ENCODE measurements around the gene RASSF10.
A peak's percentile ranks its signal among the peaks of the same experiment; 100 is the strongest.

Gene RASSF10

GRCh38 chr11:12995188-12995587 is 13.9 kb upstream of the RASSF10 start:
- peak; percentile 37 for TF ChIP-seq USF1 (IDR thresholded peaks at IDR 0.05)
- TF ChIP-seq NFIC (IDR thresholded peaks at IDR 0.05): no peak
- no peak for TF ChIP-seq TAF1 (IDR thresholded peaks at IDR 0.05; ENCODE audit: low read depth)

- TF ChIP-seq FOXM1 (IDR thresholded peaks at IDR 0.05; ENCODE audit: borderline replicate concordance, low read depth): no peak
- TF ChIP-seq EP300 (IDR thresholded peaks at IDR 0.05; ENCODE audit: borderline replicate concordance): no peak
- no peak for TF ChIP-seq RAD21 (IDR thresholded peaks at IDR 0.05; ENCODE audit: low read depth)
- no peak for TF ChIP-seq REST (IDR thresholded peaks at IDR 0.05; ENCODE audit: low read depth)
- no peak for TF ChIP-seq TAF1 (IDR thresholded peaks at IDR 0.05; ENCODE audit: low read depth)
- no peak for TF ChIP-seq TCF12 (IDR thresholded peaks at IDR 0.05; ENCODE audit: low read depth)
- TF ChIP-seq NFIC (IDR thresholded peaks at IDR 0.05): no peak
- TF ChIP-seq ZBTB7A (IDR thresholded peaks at IDR 0.05; ENCODE audit: low read depth): no peak
- no peak for TF ChIP-seq EGR1 (IDR thresholded peaks at IDR 0.05)
- TF ChIP-seq MAX (IDR thresholded peaks at IDR 0.05): no peak
- no peak for TF ChIP-seq CEBPB (IDR thresholded peaks at IDR 0.05)
- no peak for TF ChIP-seq CREB1 (IDR thresholded peaks at IDR 0.05; ENCODE audit: low read depth)
- no peak for TF ChIP-seq TEAD4 (IDR thresholded peaks at IDR 0.05)
- TF ChIP-seq USF1 (IDR thresholded peaks at IDR 0.05): no peak
- no peak for TF ChIP-seq YY1 (IDR thresholded peaks at IDR 0.05; ENCODE audit: low read depth)
Observed at GRCh38 chr11:12995823-12996222, 13.3 kb upstream of the RASSF10 start.

- TF ChIP-seq CREB1 (IDR thresholded peaks at IDR 0.05; ENCODE audit: low read depth) (no peak), TCF12 (IDR thresholded peaks at IDR 0.05; ENCODE audit: low read depth) (no peak), REST (IDR thresholded peaks at IDR 0.05; ENCODE audit: low read depth) (no peak), TEAD4 (IDR thresholded peaks at IDR 0.05) (no peak), RAD21 (IDR thresholded peaks at IDR 0.05; ENCODE audit: low read depth) (no peak), EP300 (IDR thresholded peaks at IDR 0.05; ENCODE audit: borderline replicate concordance) (no peak), CEBPB (IDR thresholded peaks at IDR 0.05) (no peak), NFIC (IDR thresholded peaks at IDR 0.05) (no peak), FOXM1 (IDR thresholded peaks at IDR 0.05; ENCODE audit: borderline replicate concordance, low read depth) (no peak), TAF1 (IDR thresholded peaks at IDR 0.05; ENCODE audit: low read depth) (no peak), YY1 (IDR thresholded peaks at IDR 0.05; ENCODE audit: low read depth) (no peak), ZBTB7A (IDR thresholded peaks at IDR 0.05; ENCODE audit: low read depth) (no peak)
Observed at GRCh38 chr11:12997168-12997567, 11.9 kb upstream of the RASSF10 start.

- TF ChIP-seq TEAD4 (IDR thresholded peaks at IDR 0.05) (no peak), CEBPB (IDR thresholded peaks at IDR 0.05) (no peak), YY1 (IDR thresholded peaks at IDR 0.05; ENCODE audit: low read depth) (no peak), EGR1 (IDR thresholded peaks at IDR 0.05) (no peak), ZBTB7A (IDR thresholded peaks at IDR 0.05; ENCODE audit: low read depth) (no peak), USF1 (IDR thresholded peaks at IDR 0.05) (no peak), EP300 (IDR thresholded peaks at IDR 0.05; ENCODE audit: borderline replicate concordance) (no peak), NFIC (IDR thresholded peaks at IDR 0.05) (no peak), MAX (IDR thresholded peaks at IDR 0.05) (no peak), RAD21 (IDR thresholded peaks at IDR 0.05; ENCODE audit: low read depth) (no peak), CREB1 (IDR thresholded peaks at IDR 0.05; ENCODE audit: low read depth) (no peak), REST (IDR thresholded peaks at IDR 0.05; ENCODE audit: low read depth) (no peak), TCF12 (IDR thresholded peaks at IDR 0.05; ENCODE audit: low read depth) (no peak), FOXM1 (IDR thresholded peaks at IDR 0.05; ENCODE audit: borderline replicate concordance, low read depth) (no peak), TAF1 (IDR thresholded peaks at IDR 0.05; ENCODE audit: low read depth) (no peak)
Observed at GRCh38 chr11:12998336-12998735, 10.8 kb upstream of the RASSF10 start.
